ELR (cell line): Measurements from ENCODE around the gene LSM7.

Experiments used
- DNase-seq: peaks from one replicate; pipeline ENCODE4 v3.0.0-alpha.2; 2015; ENCODE audit warnings: low read depth

Gene LSM7

GRCh38 chr19:2338055-2338615, 9.7 kb upstream of the LSM7 start:
- DNase-seq: no peak

- peak; percentile 26 for DNase-seq
Observed at GRCh38 chr19:2337329-2337707, 8.9 kb upstream of the LSM7 start.

DNA sequence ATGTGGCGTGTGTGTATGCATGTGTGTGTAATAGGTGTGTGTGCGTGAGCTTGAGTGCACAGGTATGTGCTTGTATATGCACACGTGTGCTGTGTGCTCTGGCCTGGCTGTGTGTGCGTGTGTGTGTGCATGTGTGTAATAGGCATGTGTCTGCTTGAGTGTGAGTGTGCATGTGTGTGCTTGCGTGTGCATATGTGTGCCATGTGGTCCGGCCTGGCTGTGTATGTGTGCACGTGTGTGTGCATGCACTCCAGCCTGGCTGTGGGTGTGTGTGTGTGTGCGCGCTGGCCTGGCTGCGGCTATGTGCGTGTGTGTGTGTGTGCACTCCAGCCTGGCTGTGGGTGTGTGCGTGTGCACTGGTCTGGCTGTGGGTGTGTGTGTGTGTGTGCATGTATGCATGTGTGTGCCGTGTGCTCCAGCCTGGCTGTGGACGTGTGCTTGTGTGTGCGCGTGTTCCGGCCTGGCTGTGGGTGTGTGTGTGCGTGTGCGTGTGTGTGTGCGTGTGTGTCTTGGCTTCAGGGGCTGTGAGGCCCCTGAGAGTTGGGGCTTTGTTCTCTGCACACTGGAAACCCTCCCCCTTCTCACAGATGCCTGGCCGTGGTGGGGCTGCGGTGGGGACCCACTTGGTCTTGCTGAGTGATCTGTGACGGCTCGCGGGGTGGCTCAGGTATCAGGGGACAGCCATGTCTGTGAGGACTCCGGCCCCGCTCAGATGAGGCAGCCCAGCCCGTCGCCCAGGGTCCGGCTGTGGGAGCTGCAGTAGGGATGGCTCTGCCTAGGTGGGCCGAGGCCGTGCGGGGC, 8.3 kb upstream of the LSM7 start:
- DNase-seq: no peak

- no peak for DNase-seq
Observed at GRCh38 chr19:2335848-2336247, 7.5 kb upstream of the LSM7 start.

DNA sequence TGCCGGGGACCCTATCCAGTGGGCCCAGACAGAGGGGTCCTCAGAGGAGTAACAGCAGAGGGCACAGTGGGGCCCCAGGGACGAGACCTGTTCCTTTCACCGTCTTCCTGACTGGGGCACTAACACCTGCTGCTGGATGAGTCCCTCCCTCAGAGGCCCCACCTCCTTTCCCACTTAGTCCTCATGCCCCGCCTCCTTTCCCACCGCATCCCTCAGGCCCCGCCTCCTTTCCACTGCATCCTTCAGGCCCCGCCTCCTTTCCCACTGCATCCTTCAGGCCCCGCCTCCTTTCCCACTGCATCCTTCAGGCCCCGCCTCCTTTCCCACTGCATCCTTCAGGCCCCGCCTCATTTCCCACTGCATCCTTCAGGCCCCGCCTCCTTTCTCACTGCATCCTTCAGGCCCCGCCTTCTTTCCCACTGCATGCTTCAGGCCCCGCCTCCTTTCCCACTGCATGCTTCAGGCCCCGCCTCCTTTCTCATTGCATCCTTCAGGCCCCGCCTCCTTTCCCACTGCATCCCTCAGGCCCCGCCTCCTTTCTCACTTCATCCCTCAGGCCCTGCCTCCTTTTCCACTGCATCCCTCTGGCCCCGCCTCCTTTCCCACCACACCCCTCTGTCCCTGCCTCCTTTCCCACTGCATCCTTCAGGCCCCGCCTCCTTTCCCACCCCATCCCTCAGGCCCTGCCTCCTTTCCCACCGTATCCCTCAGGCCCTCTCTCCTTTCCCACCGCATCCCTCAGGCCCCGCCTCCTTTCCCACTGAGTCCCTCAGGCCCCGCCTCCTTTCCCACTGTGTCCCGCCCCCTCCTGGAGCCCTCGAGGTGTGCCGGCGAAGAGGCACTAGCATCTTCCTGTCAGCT, 6.8 kb upstream of the LSM7 start:
- no peak for DNase-seq

DNA sequence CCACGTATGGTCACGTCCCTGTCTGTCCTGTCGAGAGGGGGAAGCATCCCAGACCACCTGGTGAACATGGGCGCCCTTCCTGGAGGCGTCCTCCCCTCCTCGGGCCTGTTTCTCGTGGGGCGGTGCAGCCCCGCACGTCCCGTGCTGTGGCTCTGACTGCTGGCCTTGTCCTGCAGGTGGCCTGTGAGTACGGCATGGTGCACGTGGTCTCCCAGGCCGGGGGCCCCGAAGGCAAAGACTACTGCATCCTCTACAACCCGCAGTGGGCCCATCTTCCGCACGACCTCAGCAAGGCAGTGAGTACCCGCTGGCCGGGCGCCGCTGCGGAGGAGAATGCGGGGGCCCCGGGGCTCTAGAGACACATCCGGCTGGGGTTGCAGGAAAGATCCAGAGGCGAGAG, 6.0 kb upstream of the LSM7 start:
- DNase-seq: no peak

- DNase-seq: no peak
Observed at GRCh38 chr19:2333807-2334211, 5.4 kb upstream of the LSM7 start.

DNA sequence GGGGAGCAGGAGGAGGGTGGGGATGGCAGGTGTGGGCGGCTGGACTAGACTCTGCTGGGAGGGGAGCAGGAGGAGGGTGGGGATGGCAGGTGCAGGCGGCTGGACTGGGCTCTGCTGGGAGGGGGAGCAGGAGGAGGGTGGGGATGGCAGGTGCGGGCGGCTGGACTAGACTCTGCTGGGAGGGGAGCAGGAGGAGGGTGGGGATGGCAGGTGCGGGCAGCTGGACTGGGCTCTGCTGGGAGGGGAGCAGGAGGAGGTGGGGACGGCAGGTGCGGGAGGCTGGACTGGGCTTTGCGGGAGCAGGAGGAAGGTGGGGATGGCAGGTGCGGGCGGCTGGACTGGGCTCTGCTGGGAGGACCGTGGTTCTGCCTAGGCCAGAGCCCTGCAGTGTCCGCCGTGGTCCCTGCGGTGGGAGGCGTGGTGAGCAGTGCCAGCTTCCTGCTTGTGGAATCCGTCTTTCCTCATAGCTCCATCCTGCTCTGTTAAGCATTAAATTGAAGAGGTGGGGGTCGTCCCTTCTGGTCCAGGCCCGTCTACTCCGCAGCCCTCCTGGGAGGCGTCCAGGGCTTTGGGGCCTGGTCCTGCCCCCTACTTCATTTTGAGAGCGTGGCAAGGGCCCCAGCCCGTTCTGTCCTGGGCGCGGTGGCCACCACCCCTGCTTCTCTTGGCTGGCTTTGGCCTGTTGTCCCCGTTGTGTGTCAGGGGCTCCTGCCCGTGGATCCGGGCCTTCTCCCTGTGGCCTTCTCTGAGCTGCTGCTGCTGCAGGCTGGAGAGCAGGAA, 4.8 kb upstream of the LSM7 start:
- DNase-seq: no peak

GRCh38 chr19:2332341-2333026, 4.1 kb upstream of the LSM7 start:
- DNase-seq: no peak

GRCh38 chr19:2331601-2332246, 3.3 kb upstream of the LSM7 start:
- no peak for DNase-seq

- DNase-seq: no peak
Observed at GRCh38 chr19:2330632-2331284, 2.4 kb upstream of the LSM7 start.

DNA sequence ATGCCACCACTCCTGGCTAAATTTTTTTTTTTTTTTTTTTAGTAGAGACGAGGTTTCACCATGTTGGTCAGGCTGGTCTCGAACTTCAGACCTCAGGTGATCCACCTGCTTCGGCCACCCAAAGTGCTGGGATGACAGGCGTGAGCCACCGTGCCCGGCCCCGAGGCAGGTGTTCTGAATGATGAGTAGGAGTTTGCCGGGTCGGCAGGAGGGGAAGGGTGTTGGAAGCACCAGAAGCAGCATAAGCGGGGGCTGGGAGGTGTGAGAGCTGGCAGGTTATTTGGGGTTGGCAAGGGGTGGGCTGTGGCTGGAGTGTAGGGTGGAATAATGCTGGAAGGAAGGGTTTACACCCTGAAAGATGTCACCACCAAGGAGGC, 1.9 kb upstream of the LSM7 start:
- no peak for DNase-seq

- no peak for DNase-seq
Observed at GRCh38 chr19:2329501-2329916, 1.1 kb upstream of the LSM7 start.

DNA sequence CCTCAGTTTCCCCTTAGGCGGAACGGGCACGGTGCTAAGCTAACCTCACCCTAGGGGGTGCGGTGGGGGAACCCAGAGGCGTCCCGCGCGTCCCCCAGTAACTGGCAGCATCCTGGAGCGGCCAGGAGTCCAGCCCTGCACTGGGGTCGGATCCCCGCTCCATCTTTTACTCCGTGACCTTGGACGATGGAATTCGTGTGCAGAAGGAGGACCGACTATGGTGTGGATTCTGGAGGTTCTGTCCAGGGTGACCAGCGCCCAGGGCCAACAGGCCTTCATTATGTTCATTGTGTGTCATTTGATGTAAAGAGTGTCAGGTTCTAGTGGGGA, 728 bp upstream of the LSM7 start:
- peak; percentile 23 for DNase-seq

GRCh38 chr19:2327773-2328400, 499 bp downstream of the LSM7 start:
- DNase-seq: peak; percentile 88

- no peak for DNase-seq
Observed at GRCh38 chr19:2326699-2327360, 1.6 kb downstream of the LSM7 start.

- DNase-seq: no peak
Observed at GRCh38 chr19:2325281-2326046, 2.9 kb downstream of the LSM7 start.

GRCh38 chr19:2324220-2324948, 4.0 kb downstream of the LSM7 start:
- DNase-seq: no peak
